Mesendoderm (in vitro differentiated cells): ENCODE results near the gene PIP4K2B.

ENCODE experiments used
- DNase-seq: peaks from one replicate; pipeline ENCODE4 v3.0.0; 2013
- H2AK5ac ChIP-seq: 2 replicates; pipeline ENCODE4 v1.6.1; 2013; ENCODE audit warnings: low read length, inconsistent platforms
- H2BK120ac ChIP-seq: 2 replicates; pipeline ENCODE4 v1.6.1; 2013; ENCODE audit warnings: low read depth, mild to moderate bottlenecking, low read length, moderate library complexity, mixed read lengths
- H2BK15ac ChIP-seq: replicated peaks from 2 replicates; pipeline ENCODE4 v1.6.1; 2013; ENCODE audit warnings: low read depth, mild to moderate bottlenecking, moderate library complexity
- H2BK5ac ChIP-seq: 2 replicates; pipeline ENCODE4 v1.6.1; 2013; ENCODE audit warnings: low read length, inconsistent platforms
- H3K18ac ChIP-seq: 2 replicates; pipeline ENCODE4 v1.6.1; 2013; ENCODE audit warnings: mild to moderate bottlenecking, low read length, mixed read lengths
- H3K23ac ChIP-seq: one replicate; pipeline ENCODE4 v1.6.1; 2013; ENCODE audit warnings: low read length
- H3K27ac ChIP-seq: 2 replicates; pipeline ENCODE4 v1.5.1; 2013; ENCODE audit warnings: low read depth, mild to moderate bottlenecking, inconsistent platforms, low read length, moderate library complexity
- H3K27me3 ChIP-seq: 2 replicates; pipeline ENCODE4 v1.6.1; 2013; ENCODE audit warnings: low read length, control low read depth, mild to moderate bottlenecking, inconsistent platforms; ENCODE audit not compliant: insufficient read depth, poor library complexity
- H3K36me3 ChIP-seq: 2 replicates; pipeline ENCODE4 v1.6.1; 2013; ENCODE audit warnings: low read length, inconsistent platforms; ENCODE audit not compliant: control insufficient read depth, insufficient read depth
- H3K4ac ChIP-seq: one replicate; pipeline ENCODE4 v1.6.1; 2013; ENCODE audit warnings: low read depth, mild to moderate bottlenecking, low read length, moderate library complexity
- H3K4me1 ChIP-seq: 2 replicates; pipeline ENCODE4 v1.6.1; 2013; ENCODE audit warnings: low read depth, low read length, inconsistent platforms; ENCODE audit not compliant: control insufficient read depth
- H3K4me2 ChIP-seq: 2 replicates; pipeline ENCODE4 v1.6.1; 2013; ENCODE audit warnings: low read length
- H3K4me3 ChIP-seq: 2 replicates; pipeline ENCODE4 v1.5.1; 2013; ENCODE audit warnings: mild to moderate bottlenecking, low read length
- H3K56ac ChIP-seq: one replicate; pipeline ENCODE4 v1.6.1; 2013; ENCODE audit warnings: low read length
- H3K79me1 ChIP-seq: 2 replicates; pipeline ENCODE4 v1.6.1; 2013; ENCODE audit warnings: low read length, inconsistent platforms
- H3K79me2 ChIP-seq: 2 replicates; pipeline ENCODE4 v1.6.1; 2013; ENCODE audit warnings: mild to moderate bottlenecking, low read length; ENCODE audit not compliant: control insufficient read depth, insufficient read depth
- H3K9ac ChIP-seq: 2 replicates; pipeline ENCODE4 v1.6.1; 2013; ENCODE audit warnings: low read length, inconsistent platforms
- H4K5ac ChIP-seq: one replicate; pipeline ENCODE4 v1.6.1; 2013; ENCODE audit warnings: low read length
- H4K8ac ChIP-seq: one replicate; pipeline ENCODE4 v1.6.1; 2013; ENCODE audit warnings: low read depth, mild to moderate bottlenecking, control low read depth, low read length, moderate library complexity
- WGBS: extraction: QIAGEN DNeasy Blood & Tissue Kit; methylation state at CpG from one replicate; pipeline ENCODE4 v1.1.7; 2013; ENCODE audit warnings: low lambda C conversion rate, missing lambda C conversion rate; ENCODE audit not compliant: insufficient coverage; ENCODE audit errors: extremely low coverage; 5-methylcytosine and 5-hydroxymethylcytosine counted together

Gene PIP4K2B

GRCh38 chr17:38815576-38816193, 16.3 kb upstream of the PIP4K2B start:
- no CpG with 5 or more reads among the region's 8 CpGs for WGBS
- no peak overlapping the region for H3K4me2 ChIP-seq
- no peak overlapping the region for H2BK120ac ChIP-seq
- H4K5ac ChIP-seq, result no peak overlapping the region
- no peak overlapping the region for H3K4me3 ChIP-seq
- H3K79me2 ChIP-seq, result no peaks in the 10 kb centered on the region
- no peak overlapping the region for H2BK15ac ChIP-seq
- no peak overlapping the region for H3K23ac ChIP-seq
- no peak overlapping the region for H3K9ac ChIP-seq
- no peak overlapping the region for H3K27ac ChIP-seq
- H3K4ac ChIP-seq, result no peak overlapping the region
- H3K4me1 ChIP-seq, result no peaks in the 10 kb centered on the region
- H3K56ac ChIP-seq, result no peak overlapping the region
- H3K79me1 ChIP-seq, result no peaks in the 10 kb centered on the region
- DNase-seq, result peak; percentile 32
- no peak overlapping the region for H3K18ac ChIP-seq
- no peak overlapping the region for H2AK5ac ChIP-seq
- no peaks in the 10 kb centered on the region for H3K27me3 ChIP-seq
- H4K8ac ChIP-seq, result no peak overlapping the region
- H3K36me3 ChIP-seq, result peaks cover 1% of the 10 kb centered on the region
- no peak overlapping the region for H2BK5ac ChIP-seq

GRCh38 chr17:38809828-38810227, 10.5 kb upstream of the PIP4K2B start:
- Histone ChIP-seq H2AK5ac (no peak overlapping the region), H2BK120ac (no peak overlapping the region), H3K4ac (no peak overlapping the region), H2BK5ac (no peak overlapping the region), H3K27me3 (no peaks in the 10 kb centered on the region), H3K23ac (no peak overlapping the region), H3K4me2 (no peak overlapping the region), H3K27ac (no peak overlapping the region), H3K18ac (no peak overlapping the region), H3K56ac (no peak overlapping the region), H3K79me2 (no peaks in the 10 kb centered on the region), H3K4me3 (no peak overlapping the region), H3K9ac (no peak overlapping the region), H3K79me1 (no peaks in the 10 kb centered on the region), H3K4me1 (no peaks in the 10 kb centered on the region), H4K8ac (no peak overlapping the region), H3K36me3 (peaks cover 9% of the 10 kb centered on the region), H4K5ac (no peak overlapping the region), H2BK15ac (no peak overlapping the region)
- DNase-seq, result no peak
- WGBS, result no CpG with 5 or more reads among the region's 7 CpGs

DNA sequence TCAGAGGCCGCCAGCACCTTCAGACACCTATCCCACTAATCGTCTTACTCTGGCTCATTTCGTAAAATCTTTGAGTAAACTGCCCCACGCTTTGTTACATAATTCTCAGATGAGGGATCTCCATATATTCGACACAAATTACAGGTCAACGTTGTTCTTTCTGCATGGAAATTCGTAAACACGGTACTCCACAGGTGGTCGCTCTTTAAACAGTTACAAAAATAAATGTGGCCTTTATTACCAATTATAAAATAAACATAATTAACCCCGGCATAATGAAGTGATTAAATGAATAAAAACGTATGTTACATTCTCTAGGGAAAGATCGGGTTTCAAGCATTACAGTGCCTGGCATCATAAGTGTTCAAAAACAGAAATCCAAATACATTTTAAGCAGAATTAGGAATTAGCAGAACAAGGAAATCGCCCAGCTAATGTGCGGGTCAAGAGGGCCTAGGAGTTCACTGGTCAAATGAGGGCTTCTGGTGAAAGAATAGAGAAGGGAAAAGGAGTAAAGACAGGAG, 943 bp upstream of the PIP4K2B start:
- H3K9ac ChIP-seq, result peak overlapping the region; percentile 56
- peaks cover 21% of the 10 kb centered on the region for H3K79me1 ChIP-seq
- no peak overlapping the region for H3K27ac ChIP-seq
- H3K4me3 ChIP-seq, result peak overlapping the region; percentile 26
- no peak overlapping the region for H4K8ac ChIP-seq
- H3K79me2 ChIP-seq, result peaks cover 34% of the 10 kb centered on the region
- H3K23ac ChIP-seq, result no peak overlapping the region
- no peak overlapping the region for H3K18ac ChIP-seq
- peak overlapping the region; percentile 55 for H3K4me2 ChIP-seq
- no peak overlapping the region for H2AK5ac ChIP-seq
- no peak overlapping the region for H2BK15ac ChIP-seq
- H4K5ac ChIP-seq, result no peak overlapping the region
- H2BK120ac ChIP-seq, result no peak overlapping the region
- H3K56ac ChIP-seq, result no peak overlapping the region
- no CpG with 5 or more reads among the region's 14 CpGs for WGBS
- peaks cover 5% of the 10 kb centered on the region for H3K4me1 ChIP-seq
- no peak overlapping the region for H2BK5ac ChIP-seq
- H3K27me3 ChIP-seq, result no peaks in the 10 kb centered on the region
- no peak overlapping the region for H3K4ac ChIP-seq
- no peak for DNase-seq
- no peaks in the 10 kb centered on the region for H3K36me3 ChIP-seq

DNA sequence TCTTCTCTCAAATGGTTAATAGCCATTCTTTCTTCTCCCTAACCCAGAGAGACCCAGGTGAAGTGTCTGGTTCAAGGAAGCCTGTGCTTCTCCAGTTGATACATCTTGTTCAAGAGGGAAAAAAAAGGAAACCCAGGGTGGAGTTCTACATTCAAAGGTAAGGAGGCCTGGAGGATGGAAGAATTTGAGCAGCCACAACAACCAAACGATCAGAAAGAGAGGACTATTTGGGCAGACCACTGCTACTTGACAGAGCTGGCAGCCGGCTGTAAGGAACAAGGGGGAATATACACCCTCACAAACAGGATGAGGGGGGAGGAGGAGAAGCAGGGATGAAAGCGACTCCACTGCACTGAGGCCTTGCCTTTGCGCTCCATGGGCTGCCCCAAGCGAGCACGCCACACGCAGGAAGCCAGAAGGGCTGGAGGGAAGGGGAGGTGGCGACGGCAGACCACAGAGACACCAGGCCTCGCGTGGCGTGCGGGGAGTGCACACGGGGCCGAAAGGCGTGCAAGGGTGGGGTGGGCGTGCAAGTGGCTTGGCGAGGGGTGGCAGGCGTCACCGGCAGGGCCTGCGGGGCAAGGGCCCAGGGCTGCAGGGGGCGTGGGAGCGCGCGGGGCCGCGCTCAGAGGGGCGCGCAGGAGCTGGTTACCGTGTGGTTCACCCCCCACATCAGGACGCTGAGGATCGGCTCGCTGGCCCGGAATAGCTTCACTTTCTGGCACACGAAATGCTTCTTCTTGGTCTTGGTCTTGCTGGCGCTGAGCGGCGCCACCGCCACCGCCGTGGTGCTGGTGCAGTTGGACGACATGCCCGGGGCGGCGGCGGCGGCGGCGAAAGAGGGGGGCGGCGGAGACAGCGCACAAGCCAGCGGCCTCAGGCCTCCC, 499 bp downstream of the PIP4K2B start:
- Histone ChIP-seq H4K5ac (no peak overlapping the region), H2BK15ac (no peak overlapping the region), H3K4ac (peak overlapping the region; percentile 46), H3K79me2 (peaks cover 39% of the 10 kb centered on the region), H3K79me1 (peaks cover 21% of the 10 kb centered on the region), H3K18ac (peak overlapping the region; percentile 7), H4K8ac (no peak overlapping the region), H3K9ac (peak overlapping the region; percentile 89), H2BK120ac (no peak overlapping the region), H3K36me3 (no peaks in the 10 kb centered on the region), H2BK5ac (peak overlapping the region; percentile 27), H3K27me3 (no peaks in the 10 kb centered on the region), H3K4me1 (peaks cover 5% of the 10 kb centered on the region), H3K23ac (peak overlapping the region; percentile 95), H3K4me2 (peak overlapping the region; percentile 41), H2AK5ac (peak overlapping the region; percentile 79), H3K56ac (peak overlapping the region; percentile 100), H3K4me3 (peak overlapping the region; percentile 87), H3K27ac (peak overlapping the region; percentile 93)
- WGBS, result no CpG with 5 or more reads among the region's 53 CpGs
- DNase-seq, result peak; percentile 57

DNA sequence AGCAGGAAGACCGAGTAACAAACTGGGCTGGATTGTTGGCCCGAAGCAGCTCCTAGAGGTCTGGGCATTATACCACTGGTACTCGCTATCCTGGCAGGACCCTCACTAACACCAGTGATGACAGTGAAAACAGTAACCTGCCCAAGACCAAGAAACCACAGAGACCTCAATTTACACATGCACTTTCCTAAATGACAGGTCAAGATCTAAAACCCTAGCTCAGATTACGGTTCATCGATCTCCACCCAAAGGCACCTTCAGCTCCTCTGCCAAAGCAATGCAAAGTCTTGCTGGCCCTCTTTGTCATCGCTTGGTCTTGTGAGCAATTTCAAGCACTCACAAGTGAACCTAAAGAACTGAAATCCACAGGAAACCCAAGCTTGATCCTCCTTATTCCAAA, 1.5 kb downstream of the PIP4K2B start:
- Histone ChIP-seq H2AK5ac (no peak overlapping the region), H3K23ac (peak overlapping the region; percentile 7), H3K4me3 (no peak overlapping the region), H2BK15ac (no peak overlapping the region), H3K4ac (no peak overlapping the region), H3K27ac (no peak overlapping the region), H2BK5ac (no peak overlapping the region), H2BK120ac (no peak overlapping the region), H3K4me2 (peak overlapping the region; percentile 41), H4K5ac (no peak overlapping the region), H4K8ac (no peak overlapping the region), H3K36me3 (no peaks in the 10 kb centered on the region), H3K79me2 (peaks cover 44% of the 10 kb centered on the region), H3K27me3 (no peaks in the 10 kb centered on the region), H3K4me1 (peaks cover 5% of the 10 kb centered on the region), H3K79me1 (peaks cover 21% of the 10 kb centered on the region), H3K18ac (no peak overlapping the region), H3K9ac (peak overlapping the region; percentile 89), H3K56ac (peak overlapping the region; percentile 100)
- no peak for DNase-seq
- no CpG with 5 or more reads among the region's 6 CpGs for WGBS
